GM12873 (cell line): ENCODE measurements around the gene DMTF1.

Experiments
- TF ChIP-seq, protein P1 (sequence below): IDR thresholded peaks from 2 replicates; pipeline ENCODE4 v1.5.1; 2012; ENCODE audit warnings: low read depth, mild to moderate bottlenecking, moderate library complexity, low read length, control low read depth; ENCODE audit not compliant: insufficient read depth; ENCODE audit errors: missing control alignments

DMTF1 gene

GRCh38 chr7:87113077-87113476 lies 39.2 kb upstream of the DMTF1 start:
- TF ChIP-seq, protein P1, sequence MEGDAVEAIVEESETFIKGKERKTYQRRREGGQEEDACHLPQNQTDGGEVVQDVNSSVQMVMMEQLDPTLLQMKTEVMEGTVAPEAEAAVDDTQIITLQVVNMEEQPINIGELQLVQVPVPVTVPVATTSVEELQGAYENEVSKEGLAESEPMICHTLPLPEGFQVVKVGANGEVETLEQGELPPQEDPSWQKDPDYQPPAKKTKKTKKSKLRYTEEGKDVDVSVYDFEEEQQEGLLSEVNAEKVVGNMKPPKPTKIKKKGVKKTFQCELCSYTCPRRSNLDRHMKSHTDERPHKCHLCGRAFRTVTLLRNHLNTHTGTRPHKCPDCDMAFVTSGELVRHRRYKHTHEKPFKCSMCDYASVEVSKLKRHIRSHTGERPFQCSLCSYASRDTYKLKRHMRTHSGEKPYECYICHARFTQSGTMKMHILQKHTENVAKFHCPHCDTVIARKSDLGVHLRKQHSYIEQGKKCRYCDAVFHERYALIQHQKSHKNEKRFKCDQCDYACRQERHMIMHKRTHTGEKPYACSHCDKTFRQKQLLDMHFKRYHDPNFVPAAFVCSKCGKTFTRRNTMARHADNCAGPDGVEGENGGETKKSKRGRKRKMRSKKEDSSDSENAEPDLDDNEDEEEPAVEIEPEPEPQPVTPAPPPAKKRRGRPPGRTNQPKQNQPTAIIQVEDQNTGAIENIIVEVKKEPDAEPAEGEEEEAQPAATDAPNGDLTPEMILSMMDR = no peak

DNA sequence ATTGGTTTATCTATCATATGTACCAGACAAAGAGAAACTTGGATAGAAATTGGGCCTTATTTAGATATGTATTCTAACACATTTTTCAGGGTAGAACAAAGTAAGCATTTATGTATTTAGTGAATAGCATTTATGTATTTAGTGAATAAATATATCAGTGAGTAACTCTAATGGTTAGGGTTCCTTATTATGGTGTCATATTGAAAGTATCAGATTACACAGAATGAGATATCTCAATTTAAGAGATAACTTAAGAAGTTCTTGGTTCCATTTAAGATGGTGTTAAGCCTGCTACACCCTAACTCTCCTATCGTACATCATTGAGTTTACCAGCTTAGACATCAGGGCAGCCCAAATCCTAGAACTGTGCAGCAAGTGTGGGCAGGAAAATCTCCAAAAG lies 35.9 kb upstream of the DMTF1 start:
- TF ChIP-seq, protein P1 = no peak

DNA sequence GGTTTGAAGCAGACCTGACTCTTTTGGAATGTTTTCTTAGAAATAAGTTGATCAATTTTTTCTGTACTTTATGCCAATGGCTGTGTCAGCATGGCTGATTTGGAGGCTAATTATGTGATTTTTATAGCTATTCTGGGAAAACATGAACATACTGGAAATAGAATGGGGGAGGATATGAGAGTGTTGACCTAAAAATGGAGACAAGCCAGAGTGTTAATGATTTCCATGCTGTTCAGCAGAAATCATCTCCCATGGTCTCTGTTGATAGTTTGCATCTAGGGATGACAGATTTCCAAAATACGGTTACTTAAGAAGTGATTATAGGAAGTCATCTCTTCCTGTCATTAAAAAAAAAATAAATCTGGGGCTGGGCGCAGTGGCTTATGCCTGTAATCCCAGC lies 32.7 kb upstream of the DMTF1 start:
- TF ChIP-seq, protein P1 = no peak

DNA sequence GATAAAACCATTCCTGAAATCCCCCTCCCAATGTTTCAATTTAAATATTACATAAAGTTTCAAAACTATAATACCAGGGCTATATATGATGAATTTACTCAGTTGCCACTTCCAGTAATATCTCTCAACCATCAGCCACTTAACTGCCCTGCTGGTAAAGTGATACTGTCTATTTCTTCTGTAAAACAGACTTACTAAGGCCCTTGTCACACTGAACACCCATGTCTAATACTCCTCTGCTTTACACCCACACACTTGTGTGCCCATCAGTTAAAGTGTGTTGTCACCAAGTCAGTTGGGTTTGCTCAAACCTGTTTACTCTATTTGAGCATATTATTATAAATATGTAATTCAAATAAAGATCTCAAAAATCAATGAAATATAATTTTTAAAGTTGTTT lies 29.1 kb upstream of the DMTF1 start:
- TF ChIP-seq, protein P1 = no peak

DNA sequence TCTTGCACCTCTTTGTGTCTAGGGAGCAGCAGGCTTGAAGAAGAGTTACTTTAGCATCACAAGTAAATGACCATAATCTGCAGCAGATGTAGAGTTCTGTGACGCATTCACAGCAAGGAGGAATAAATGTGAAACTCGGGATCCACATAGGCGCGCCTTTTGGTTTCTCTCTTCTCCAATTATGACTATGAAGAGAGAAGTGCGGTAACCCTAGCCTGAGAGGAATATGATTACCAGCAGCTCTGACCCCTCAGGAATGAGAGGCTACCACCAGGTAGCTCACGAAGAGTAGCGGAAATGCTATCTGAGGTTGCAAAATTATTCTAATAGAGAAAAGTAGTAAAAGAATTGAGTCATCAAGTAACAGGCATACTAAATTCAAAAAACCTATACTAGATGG lies 25.2 kb upstream of the DMTF1 start:
- TF ChIP-seq, protein P1 = no peak

DNA sequence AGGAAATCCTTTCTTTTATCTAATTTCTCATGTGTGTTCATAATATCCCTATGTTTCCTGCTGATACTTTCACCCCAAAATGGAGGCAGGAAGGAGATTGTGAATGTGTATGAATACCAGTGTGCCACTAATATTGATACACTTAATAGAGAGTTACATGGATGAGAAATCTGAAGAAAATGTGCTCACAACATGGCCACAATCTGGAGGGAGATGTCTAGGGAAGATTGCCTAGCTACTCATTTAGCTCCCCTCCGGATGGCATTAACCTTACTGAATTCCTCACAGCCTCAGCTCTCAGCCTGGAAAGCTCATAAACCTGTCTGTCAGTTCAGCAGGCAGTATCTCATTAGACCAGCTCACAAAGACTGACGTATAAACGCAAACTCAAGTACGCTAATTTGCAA lies 23.4 kb upstream of the DMTF1 start:
- TF ChIP-seq, protein P1 = no peak

- TF ChIP-seq, protein P1 = no peak
These were observed 22.9 kb upstream of the DMTF1 start for GRCh38 chr7:87129332-87129731.
